MM.1S (cell line): ENCODE data around the gene ICAM3.

Experiments
- DNase-seq: peaks from one replicate; pipeline ENCODE4 v3.0.0-alpha.2; 2015
- H2AFZ ChIP-seq: fragments of 300-600 bp; sonication (generic); 2 replicates; pipeline ENCODE4 v1.6.0; 2016; ENCODE audit warnings: antibody characterized with exemption, low read length
- H3F3A ChIP-seq: fragments of 300-600 bp; sonication (generic); 2 replicates; pipeline ENCODE4 v1.6.1; 2016; ENCODE audit warnings: mild to moderate bottlenecking, antibody characterized with exemption, low read length, moderate library complexity, mixed read lengths; ENCODE audit not compliant: insufficient read depth
- H3K27ac ChIP-seq: fragments of 300-600 bp; sonication (generic); 2 replicates; pipeline ENCODE4 v1.5.1; 2016; ENCODE audit warnings: mild to moderate bottlenecking, low read length
- H3K27me3 ChIP-seq: fragments of 300-600 bp; sonication (generic); replicated peaks from 2 replicates; pipeline ENCODE4 v1.6.0; 2016; ENCODE audit warnings: low read length; ENCODE audit not compliant: insufficient read depth
- H3K36me3 ChIP-seq: fragments of 300-600 bp; sonication (generic); replicated peaks from 2 replicates; pipeline ENCODE4 v1.6.1; 2016; ENCODE audit warnings: mild to moderate bottlenecking, low read length, mixed read lengths; ENCODE audit not compliant: insufficient read depth
- H3K4me1 ChIP-seq: fragments of 300-600 bp; sonication (generic); 2 replicates; pipeline ENCODE4 v1.6.1; 2016; ENCODE audit warnings: low read length, mixed read lengths
- H3K4me2 ChIP-seq: fragments of 300-600 bp; sonication (generic); 2 replicates; pipeline ENCODE4 v1.6.0; 2016; ENCODE audit warnings: low read depth, low read length
- H3K4me3 ChIP-seq: fragments of 300-600 bp; sonication (generic); 2 replicates; pipeline ENCODE4 v1.5.1; 2016; ENCODE audit warnings: low read length, mixed read lengths
- H3K79me2 ChIP-seq: fragments of 300-600 bp; sonication (generic); 2 replicates; pipeline ENCODE4 v1.6.1; 2016; ENCODE audit warnings: mixed run types, low read length, mixed read lengths
- H3K9ac ChIP-seq: fragments of 300-600 bp; sonication (generic); 2 replicates; pipeline ENCODE4 v1.6.1; 2016; ENCODE audit warnings: low read length, mixed read lengths
- H3K9me2 ChIP-seq: fragments of 300-600 bp; sonication (generic); replicated peaks from 2 replicates; pipeline ENCODE4 v1.6.1; 2016; ENCODE audit warnings: mild to moderate bottlenecking, low read length, mixed read lengths; ENCODE audit not compliant: insufficient read depth
- H3K9me3 ChIP-seq: fragments of 300-600 bp; sonication (generic); replicated peaks from 2 replicates; pipeline ENCODE4 v1.6.1; 2016; ENCODE audit warnings: mild to moderate bottlenecking, low read length, mixed read lengths; ENCODE audit not compliant: insufficient read depth
- H4K20me1 ChIP-seq: fragments of 300-600 bp; sonication (generic); 2 replicates; pipeline ENCODE4 v1.6.1; 2016; ENCODE audit warnings: mild to moderate bottlenecking, low read length, moderate library complexity, mixed read lengths; ENCODE audit not compliant: insufficient read depth
- CTCF ChIP-seq: fragments of 300-600 bp; sonication (generic); IDR thresholded peaks from 2 replicates; pipeline ENCODE4 v1.5.1; 2016; ENCODE audit warnings: antibody characterized with exemption, low read length, mixed read lengths
- EZH2 ChIP-seq: fragments of 300-600 bp; sonication (generic); optimal IDR thresholded peaks from 2 replicates; pipeline ENCODE3; 2017; ENCODE audit warnings: low read depth, mild to moderate bottlenecking, antibody characterized with exemption, low read length, mixed read lengths
- EZH2phosphoT487 ChIP-seq: fragments of 300-600 bp; sonication (generic); IDR thresholded peaks from 2 replicates; pipeline ENCODE4 v1.6.1; 2018; ENCODE audit warnings: antibody characterized with exemption, low read length

Gene ICAM3

GRCh38 chr19:10294368-10294697 is 45.1 kb downstream of the ICAM3 start:
- H3K4me2 ChIP-seq = no peak overlapping the region
- 0 out of 2 replicates have a peak, but pooled peaks cover 6% of the 10 kb centered on the region for H3F3A ChIP-seq
- H3K4me1 ChIP-seq = peaks cover 23% of the 10 kb centered on the region
- H3K9me3 ChIP-seq = no peaks in the 10 kb centered on the region
- H3K9ac ChIP-seq = no peak overlapping the region
- no peak for DNase-seq
- H3K4me3 ChIP-seq = no peak overlapping the region
- no peak overlapping the region for H2AFZ ChIP-seq
- TF ChIP-seq EZH2 (no peak), CTCF (no peak), EZH2phosphoT487 (no peak)
- no peaks in the 10 kb centered on the region for H3K9me2 ChIP-seq
- H4K20me1 ChIP-seq = no peaks in the 10 kb centered on the region
- H3K79me2 ChIP-seq = no peaks in the 10 kb centered on the region
- no peak overlapping the region for H3K27ac ChIP-seq
- no peaks in the 10 kb centered on the region for H3K36me3 ChIP-seq
- peaks cover 28% of the 10 kb centered on the region for H3K27me3 ChIP-seq

GRCh38 chr19:10293637-10294367 is 45.6 kb downstream of the ICAM3 start:
- no peak overlapping the region for H3K4me2 ChIP-seq
- H2AFZ ChIP-seq = no peak overlapping the region
- 0 out of 2 replicates have a peak, but pooled peaks cover 6% of the 10 kb centered on the region for H3F3A ChIP-seq
- H3K79me2 ChIP-seq = no peaks in the 10 kb centered on the region
- no peaks in the 10 kb centered on the region for H3K9me2 ChIP-seq
- H3K4me1 ChIP-seq = peaks cover 28% of the 10 kb centered on the region
- H3K4me3 ChIP-seq = no peak overlapping the region
- H3K9ac ChIP-seq = no peak overlapping the region
- DNase-seq = no peak
- no peak for TF ChIP-seq CTCF
- H4K20me1 ChIP-seq = no peaks in the 10 kb centered on the region
- peaks cover 29% of the 10 kb centered on the region for H3K27me3 ChIP-seq
- H3K36me3 ChIP-seq = no peaks in the 10 kb centered on the region
- H3K27ac ChIP-seq = no peak overlapping the region
- no peaks in the 10 kb centered on the region for H3K9me3 ChIP-seq

- Histone ChIP-seq H2AFZ (peak overlapping the region; percentile 73), H3K9me2 (no peaks in the 10 kb centered on the region), H3K27ac (no peak overlapping the region), H3K36me3 (no peaks in the 10 kb centered on the region), H3K4me2 (peak overlapping the region; percentile 92), H3K79me2 (no peaks in the 10 kb centered on the region), H3K9ac (no peak overlapping the region), H4K20me1 (no peaks in the 10 kb centered on the region), H3K4me3 (peak overlapping the region; percentile 55), H3F3A (0 out of 2 replicates have a peak, but pooled peaks cover 6% of the 10 kb centered on the region), H3K27me3 (peaks cover 29% of the 10 kb centered on the region), H3K4me1 (peaks cover 33% of the 10 kb centered on the region), H3K9me3 (no peaks in the 10 kb centered on the region)
- TF ChIP-seq CTCF (no peak), EZH2phosphoT487 (no peak), EZH2 (no peak)
- DNase-seq = no peak
Measured at GRCh38 chr19:10292789-10293636, 46.4 kb downstream of the ICAM3 start.
